Right kidney (tissue), 1 donor: ENCODE results near the gene CFAP46.
A peak's percentile ranks its signal among the peaks of the same experiment; 100 is the strongest.
"Not testable (repeated sequence)": the region's sequence is repeated elsewhere in the genome, so short reads cannot be mapped to it uniquely, and the experiment has no call there.

Source experiments
- DNase-seq: peaks from one replicate; pipeline ENCODE4 v3.0.0-alpha.2; 2016

CFAP46 gene

GRCh38 chr10:132913559-132914115 lies 28.7 kb downstream of the CFAP46 start:
- DNase-seq, result peak; percentile 38

- DNase-seq, result peak; percentile 54
Observed at GRCh38 chr10:132912713-132913558, 29.4 kb downstream of the CFAP46 start.

- DNase-seq, result peak; percentile 43
Observed at GRCh38 chr10:132912225-132912712, 30.1 kb downstream of the CFAP46 start.

- DNase-seq, result no peak
Observed at GRCh38 chr10:132911786-132912097, 30.6 kb downstream of the CFAP46 start.

GRCh38 chr10:132910901-132911785 lies 31.2 kb downstream of the CFAP46 start:
- DNase-seq, result peak; percentile 69

GRCh38 chr10:132910186-132910880 lies 32.0 kb downstream of the CFAP46 start:
- DNase-seq, result no peak

GRCh38 chr10:132909491-132910071 lies 32.8 kb downstream of the CFAP46 start:
- DNase-seq, result no peak

- DNase-seq, result no peak
Observed at GRCh38 chr10:132908621-132909295, 33.6 kb downstream of the CFAP46 start.

- no peak for DNase-seq
Observed at GRCh38 chr10:132907821-132908620, 34.3 kb downstream of the CFAP46 start.

GRCh38 chr10:132906836-132907235 lies 35.5 kb downstream of the CFAP46 start:
- no peak for DNase-seq

GRCh38 chr10:132906106-132906505 lies 36.3 kb downstream of the CFAP46 start:
- no peak for DNase-seq

GRCh38 chr10:132905661-132906060 lies 36.7 kb downstream of the CFAP46 start:
- DNase-seq, result no peak

- DNase-seq, result no peak
Observed at GRCh38 chr10:132904814-132905649, 37.3 kb downstream of the CFAP46 start.

- DNase-seq, result peak; percentile 42
Observed at GRCh38 chr10:132904181-132904813, 38.1 kb downstream of the CFAP46 start.

- not testable (repeated sequence) for DNase-seq
Observed at GRCh38 chr10:132902656-132903575, 39.5 kb downstream of the CFAP46 start.

GRCh38 chr10:132901351-132901750 lies 41.0 kb downstream of the CFAP46 start:
- no peak for DNase-seq

- no peak for DNase-seq
Observed at GRCh38 chr10:132900211-132900756, 42.1 kb downstream of the CFAP46 start.

- DNase-seq, result no peak
Observed at GRCh38 chr10:132899751-132900065, 42.7 kb downstream of the CFAP46 start.
